K562 (cell line): ENCODE results near the gene JPH3. TPM values are rescaled to one million over a fixed set of nuclear protein-coding genes. Genes with fewer than 3 reads are reported as not detected.

Experiments
- ATAC-seq: fragments of 200-7000 bp; cut with Tn5 transposase; 3 replicates; pipeline ENCODE4 v1.9.1; 2020; ENCODE audit warnings: moderate library complexity
- BruUV-seq: library from RNA; stranded (reverse); fragments of 400-500 nt; replicated peaks from 2 replicates; lab custom pipeline; 2021; lab: Mats Ljungman, UMichigan
- CTCF ChIA-PET: fragments of 300-600 bp; formaldehyde crosslinking; extraction: SDS; loops from one replicate; lab custom pipeline; 2021; ENCODE audit warnings: low intra/inter-chr PET ratio; lab: Yijun Ruan, JAX
- POLR2A ChIA-PET: fragments of 300-600, 350-650 bp; sonication (Branson Sonifier 250); formaldehyde crosslinking; extraction: SDS; loops from one replicate; lab custom pipeline; 2021; ENCODE audit warnings: antibody characterized with exemption, inconsistent platforms; lab: Yijun Ruan, JAX
- DNase-seq, 4 experiments: peaks; one replicate each; pipeline versions ENCODE4 v3.0.0 to v3.0.0-alpha.2; 2011 to 2018; ENCODE audit warnings: low spot score in 3 of 4, mixed read lengths in 3 of 4; ENCODE audit errors: extremely low read depth in 1 of 4
- FAIRE-seq: peaks from 2 replicates; lab custom pipeline; 2011; peaks lifted over from hg19 to GRCh38; lab: Jason Lieb, UNC
- H2AFZ ChIP-seq: 2 replicates; pipeline ENCODE4 v1.6.0; 2011; ENCODE audit warnings: low read depth, low read length, control low read depth, inconsistent platforms
- H3K27ac ChIP-seq: fragments of 200-600 bp; 3 replicates; pipeline ENCODE4 v1.8.0; 2011; ENCODE audit warnings: low read depth, mild to moderate bottlenecking, control low read depth, inconsistent platforms, low read length, moderate library complexity, mixed read lengths; ENCODE audit errors: extremely low read depth
- H3K27me3 ChIP-seq, 2 experiments: fragments of 300-600 bp in 1 of 2; 2 replicates in 1 of 2; 3 replicates in 1 of 2; pipeline versions ENCODE4 v1.6.0 to v1.8.0; 2011; ENCODE audit warnings: inconsistent platforms in 2 of 2, low read length in 2 of 2, mild to moderate bottlenecking in 1 of 2, mixed read lengths in 1 of 2, moderate library complexity in 1 of 2; ENCODE audit not compliant: control insufficient read depth in 2 of 2, insufficient read depth in 2 of 2
- H3K36me3 ChIP-seq: fragments of 300-600 bp; 3 replicates; pipeline ENCODE4 v1.8.0; 2011; ENCODE audit warnings: mild to moderate bottlenecking, low read length, inconsistent platforms; ENCODE audit not compliant: control insufficient read depth, insufficient read depth
- H3K4me1 ChIP-seq, 2 experiments: fragments of 200-600 bp in 1 of 2; replicated peaks in 1 of 2; 2 replicates in 1 of 2; 3 replicates in 1 of 2; pipeline versions ENCODE4 v1.5.1 to v1.8.0; 2011; ENCODE audit warnings: inconsistent platforms in 2 of 2, low read length in 2 of 2, mild to moderate bottlenecking in 1 of 2, mixed read lengths in 1 of 2, moderate library complexity in 1 of 2; ENCODE audit not compliant: control insufficient read depth in 2 of 2, insufficient read depth in 2 of 2
- H3K4me2 ChIP-seq: 2 replicates; pipeline ENCODE4 v1.6.1; 2011; ENCODE audit warnings: low read length, control low read depth, inconsistent platforms, mixed read lengths; ENCODE audit not compliant: insufficient read depth
- H3K4me3 ChIP-seq: fragments of 200-600 bp; sonication (generic), shearing (Covaris generic); 2 replicates; pipeline ENCODE4 v1.5.1; 2016; ENCODE audit warnings: control low read depth, inconsistent platforms
- H3K79me2 ChIP-seq: fragments of 200-600 bp; 3 replicates; pipeline ENCODE4 v1.8.0; 2011; ENCODE audit warnings: low read length, inconsistent platforms; ENCODE audit not compliant: control insufficient read depth, insufficient read depth
- H3K9ac ChIP-seq, 2 experiments: 2 replicates each; pipeline versions ENCODE4 v1.6.0 to v1.6.1; 2011; ENCODE audit warnings: low read depth in 2 of 2, low read length in 2 of 2, control low read depth in 1 of 2, inconsistent platforms in 1 of 2, mild to moderate bottlenecking in 1 of 2, mixed read lengths in 1 of 2; ENCODE audit not compliant: insufficient read depth in 1 of 2
- H3K9me1 ChIP-seq: one replicate; pipeline ENCODE4 v1.6.0; 2011; ENCODE audit warnings: inconsistent platforms, mild to moderate bottlenecking, low read length, moderate library complexity; ENCODE audit not compliant: control insufficient read depth, insufficient read depth
- H3K9me3 ChIP-seq: replicated peaks from 2 replicates; pipeline ENCODE4 v1.5.1; 2011; ENCODE audit warnings: low read depth, low read length, inconsistent platforms; ENCODE audit not compliant: control insufficient read depth, insufficient read depth
- H4K20me1 ChIP-seq: replicated peaks from 2 replicates; pipeline ENCODE4 v1.6.1; 2011; ENCODE audit warnings: low read length, inconsistent platforms, mixed read lengths; ENCODE audit not compliant: control insufficient read depth, insufficient read depth
- CBX3 ChIP-seq, 2 experiments: IDR thresholded peaks; 1 replicate in 1 of 2; 2 replicates in 1 of 2; pipeline ENCODE4 v1.6.1; 2012; ENCODE audit warnings: inconsistent platforms in 2 of 2, low read length in 2 of 2, borderline replicate concordance in 1 of 2, control low read depth in 1 of 2
- KAT7 ChIP-seq: sonication (generic); formaldehyde crosslinking; IDR thresholded peaks from 2 replicates; pipeline ENCODE4 v1.8.0; 2022; ENCODE audit warnings: missing genetic modification reagents, mild to moderate bottlenecking, borderline replicate concordance
- POLR2G ChIP-seq: fragments of 200-400 bp; formaldehyde crosslinking; IDR thresholded peaks from 2 replicates; pipeline ENCODE4 v1.6.1; 2017; ENCODE audit warnings: low read depth, mild to moderate bottlenecking, antibody characterized with exemption, low read length, moderate library complexity
- SRSF3 ChIP-seq: fragments of 200-400 bp; formaldehyde crosslinking; IDR thresholded peaks from 2 replicates; pipeline ENCODE4 v1.6.1; 2016; ENCODE audit warnings: mild to moderate bottlenecking, low read length, moderate library complexity; ENCODE audit not compliant: insufficient read depth
- WGBS: fragments of 100-300 bp; shearing (Covaris generic); methylation state at CpG from one replicate; pipeline ENCODE4 v1.1.6; 2016; ENCODE audit warnings: low coverage, mixed read lengths; ENCODE audit not compliant: insufficient coverage; ENCODE audit errors: missing lambda C conversion rate; 5-methylcytosine and 5-hydroxymethylcytosine counted together
- in situ Hi-C: fragments of 300-500 bp; cut with MboI; formaldehyde crosslinking; loops from 4 replicates; pipeline ENCODE4 v1.15.0; 2018; ENCODE audit warnings: inconsistent platforms, mixed read lengths
- intact Hi-C: fragments of 100-400 bp; cut with micrococcal nuclease; formaldehyde crosslinking; loops from 2 replicates; pipeline ENCODE4 v1.14.2; 2022
- polyA plus RNA-seq, 8 experiments: library from polyadenylated mRNA; depleted of rRNA in 4 of 8; stranded (reverse) in 5 of 8; unstranded in 3 of 8; fragments of >200 nt; fragmentation: Nextera tagmentation in 2 of 8; fragmentation: Illumina TruSeq in 1 of 8; extraction: Ambion mirVana in 2 of 8; extraction: Trizol in 1 of 8; gene quantifications; 2 replicates each; pipeline versions ENCODE4 v1.2.1 to v1.2.3, GENCODE V29; 2011 to 2014; ENCODE audit warnings: inconsistent platforms in 1 of 8, missing spikeins in 1 of 8
- total RNA-seq, 7 experiments: library from RNA; depleted of rRNA in 6 of 7; stranded (reverse); fragments of >200 nt in 6 of 7; fragmentation: Illumina TruSeq in 2 of 7; extraction: Trizol in 2 of 7; gene quantifications; 2 replicates each; pipeline versions ENCODE4 v1.2.1 to v1.2.3, GENCODE V29; 2011 to 2021; ENCODE audit warnings: low replicate concordance in 1 of 7
- TF ChIP-seq, protein P1 (sequence below), 2 experiments: fragments of 150-350 bp in 1 of 2; IDR thresholded peaks; 2 replicates each; pipeline ENCODE4 v1.6.1; 2012 to 2016; ENCODE audit warnings: low read depth in 2 of 2, low read length in 2 of 2, mild to moderate bottlenecking in 1 of 2, moderate library complexity in 1 of 2
- TF ChIP-seq, protein P2 (sequence below): sonication (generic); formaldehyde crosslinking; IDR thresholded peaks from 2 replicates; pipeline ENCODE4 v1.8.0; 2022; ENCODE audit warnings: mild to moderate bottlenecking, missing genetic modification reagents
- TF ChIP-seq, protein P3 (sequence below): fragments of 450-650 bp; conservative IDR thresholded peaks from 2 replicates; pipeline ENCODE4 v1.6.1; 2016; ENCODE audit warnings: missing genetic modification characterization, low read depth, mild to moderate bottlenecking, missing compliant biosample characterization, moderate library complexity

Gene JPH3
- total and polyA plus RNA-seq, 9 of the 15 experiments (the other 6 are each of a cell fraction or from before 2014, with no cell fraction given) = 0.01 TPM; not detected in 8

DNA sequence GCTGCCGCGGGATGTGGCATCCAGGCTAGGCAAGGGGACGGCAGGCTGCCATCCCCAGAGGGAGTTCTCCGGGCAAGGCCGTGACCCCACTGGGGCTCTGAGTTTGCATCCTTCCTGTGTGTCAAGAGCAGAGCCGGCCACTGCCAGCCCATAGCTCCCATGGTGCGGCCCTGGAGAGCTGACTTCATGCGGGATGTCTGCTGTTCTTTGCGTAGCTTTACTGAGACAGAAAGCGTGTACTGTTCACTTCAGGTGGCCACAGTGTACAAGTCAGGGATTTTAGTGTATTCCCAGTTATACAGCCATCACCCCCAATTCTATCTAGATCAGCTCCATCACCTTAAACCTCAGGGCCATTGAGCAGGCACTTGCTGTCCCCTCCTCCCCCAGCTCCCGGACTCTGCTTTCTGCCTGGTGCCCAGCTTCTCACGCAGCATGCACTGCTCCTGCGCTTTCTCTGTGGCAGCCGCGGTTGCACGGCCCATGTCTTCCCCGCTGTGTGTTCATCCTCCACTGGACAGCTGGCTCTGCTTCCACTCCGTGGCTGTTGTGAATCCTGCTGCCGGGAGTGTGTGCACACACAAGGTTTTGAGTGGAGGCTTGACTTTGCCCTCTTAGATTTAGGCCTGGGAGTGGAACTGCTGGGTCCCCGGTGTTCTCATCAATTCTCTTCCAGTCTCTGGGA lies 92.3 kb downstream of the JPH3 start:
- DNase-seq (no peak), FAIRE-seq (no peak), ATAC-seq (no peak)
- intact Hi-C loops = no loop called here
- no peaks in the 10 kb centered on the region for H3K9me3 ChIP-seq
- H4K20me1 ChIP-seq = 0 out of 2 replicates have a peak, but pooled peaks cover 8% of the 10 kb centered on the region
- no peak overlapping the region for H3K4me3 ChIP-seq
- CTCF ChIA-PET = no interaction called here
- BruUV-seq = no TSS peak
- H3K4me1 ChIP-seq = peaks cover 0 to 49% of the 10 kb centered on the region in 2 experiments; a peak in 2 of 5 replicates
- H2AFZ ChIP-seq = no peak overlapping the region
- peaks cover 0 to 4% of the 10 kb centered on the region in 2 experiments; a peak in 1 of 5 replicates for H3K27me3 ChIP-seq
- no peaks in the 10 kb centered on the region for H3K9me1 ChIP-seq
- no peak overlapping the region for H3K4me2 ChIP-seq
- WGBS = 89% methylated on average over 20 of the region's 20 CpGs
- in situ Hi-C loops = no loop called here
- POLR2A ChIA-PET = interaction anchor here (0.6 to 1.2 kb wide), 3 partner anchors 10 to 909 kb away, joined by 3 to 9 read pairs (median 4); no protein-coding TSS in a partner anchor
- no peak overlapping the region for H3K9ac ChIP-seq
- TF ChIP-seq, protein P1, sequence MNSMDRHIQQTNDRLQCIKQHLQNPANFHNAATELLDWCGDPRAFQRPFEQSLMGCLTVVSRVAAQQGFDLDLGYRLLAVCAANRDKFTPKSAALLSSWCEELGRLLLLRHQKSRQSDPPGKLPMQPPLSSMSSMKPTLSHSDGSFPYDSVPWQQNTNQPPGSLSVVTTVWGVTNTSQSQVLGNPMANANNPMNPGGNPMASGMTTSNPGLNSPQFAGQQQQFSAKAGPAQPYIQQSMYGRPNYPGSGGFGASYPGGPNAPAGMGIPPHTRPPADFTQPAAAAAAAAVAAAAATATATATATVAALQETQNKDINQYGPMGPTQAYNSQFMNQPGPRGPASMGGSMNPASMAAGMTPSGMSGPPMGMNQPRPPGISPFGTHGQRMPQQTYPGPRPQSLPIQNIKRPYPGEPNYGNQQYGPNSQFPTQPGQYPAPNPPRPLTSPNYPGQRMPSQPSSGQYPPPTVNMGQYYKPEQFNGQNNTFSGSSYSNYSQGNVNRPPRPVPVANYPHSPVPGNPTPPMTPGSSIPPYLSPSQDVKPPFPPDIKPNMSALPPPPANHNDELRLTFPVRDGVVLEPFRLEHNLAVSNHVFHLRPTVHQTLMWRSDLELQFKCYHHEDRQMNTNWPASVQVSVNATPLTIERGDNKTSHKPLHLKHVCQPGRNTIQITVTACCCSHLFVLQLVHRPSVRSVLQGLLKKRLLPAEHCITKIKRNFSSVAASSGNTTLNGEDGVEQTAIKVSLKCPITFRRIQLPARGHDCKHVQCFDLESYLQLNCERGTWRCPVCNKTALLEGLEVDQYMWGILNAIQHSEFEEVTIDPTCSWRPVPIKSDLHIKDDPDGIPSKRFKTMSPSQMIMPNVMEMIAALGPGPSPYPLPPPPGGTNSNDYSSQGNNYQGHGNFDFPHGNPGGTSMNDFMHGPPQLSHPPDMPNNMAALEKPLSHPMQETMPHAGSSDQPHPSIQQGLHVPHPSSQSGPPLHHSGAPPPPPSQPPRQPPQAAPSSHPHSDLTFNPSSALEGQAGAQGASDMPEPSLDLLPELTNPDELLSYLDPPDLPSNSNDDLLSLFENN (IDR thresholded peaks at IDR 0.05; ENCODE audit: low read depth in 2 of 2, low read length in 2 of 2) = no peak
- TF ChIP-seq, protein P2, sequence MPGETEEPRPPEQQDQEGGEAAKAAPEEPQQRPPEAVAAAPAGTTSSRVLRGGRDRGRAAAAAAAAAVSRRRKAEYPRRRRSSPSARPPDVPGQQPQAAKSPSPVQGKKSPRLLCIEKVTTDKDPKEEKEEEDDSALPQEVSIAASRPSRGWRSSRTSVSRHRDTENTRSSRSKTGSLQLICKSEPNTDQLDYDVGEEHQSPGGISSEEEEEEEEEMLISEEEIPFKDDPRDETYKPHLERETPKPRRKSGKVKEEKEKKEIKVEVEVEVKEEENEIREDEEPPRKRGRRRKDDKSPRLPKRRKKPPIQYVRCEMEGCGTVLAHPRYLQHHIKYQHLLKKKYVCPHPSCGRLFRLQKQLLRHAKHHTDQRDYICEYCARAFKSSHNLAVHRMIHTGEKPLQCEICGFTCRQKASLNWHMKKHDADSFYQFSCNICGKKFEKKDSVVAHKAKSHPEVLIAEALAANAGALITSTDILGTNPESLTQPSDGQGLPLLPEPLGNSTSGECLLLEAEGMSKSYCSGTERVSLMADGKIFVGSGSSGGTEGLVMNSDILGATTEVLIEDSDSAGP (CRISPR knock-in tag) = no peak
- 0 out of 2 replicates have a peak, but pooled peaks have one; percentile 1 for TF ChIP-seq POLR2G
- TF ChIP-seq KAT7 (CRISPR knock-in tag) = no peak
- TF ChIP-seq CBX3 (IDR thresholded peaks at IDR 0.05; ENCODE audit: borderline replicate concordance in 1 of 2, low read length in 2 of 2) = no peak
- no peak for TF ChIP-seq SRSF3
- TF ChIP-seq, protein P3, sequence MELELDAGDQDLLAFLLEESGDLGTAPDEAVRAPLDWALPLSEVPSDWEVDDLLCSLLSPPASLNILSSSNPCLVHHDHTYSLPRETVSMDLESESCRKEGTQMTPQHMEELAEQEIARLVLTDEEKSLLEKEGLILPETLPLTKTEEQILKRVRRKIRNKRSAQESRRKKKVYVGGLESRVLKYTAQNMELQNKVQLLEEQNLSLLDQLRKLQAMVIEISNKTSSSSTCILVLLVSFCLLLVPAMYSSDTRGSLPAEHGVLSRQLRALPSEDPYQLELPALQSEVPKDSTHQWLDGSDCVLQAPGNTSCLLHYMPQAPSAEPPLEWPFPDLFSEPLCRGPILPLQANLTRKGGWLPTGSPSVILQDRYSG (tag) = no peak
- TF ChIP-seq, all 486 proteins: peak for 1
- Histone ChIP-seq H3K36me3 (peaks cover 31% of the 10 kb centered on the region; the same call in 1 of the 3 replicates), H3K27ac (no peak overlapping the region), H3K79me2 (no peaks in the 10 kb centered on the region)
